Epithelial cell of proximal tubule (primary cell): ENCODE measurements around the gene ZNF106. TPM values are rescaled to one million over a fixed set of nuclear protein-coding genes. Genes with fewer than 3 reads are reported as not detected.

Source experiments
- DNase-seq: peaks from one replicate; pipeline ENCODE4 v3.0.0-alpha.2; 2011; ENCODE audit warnings: low read depth
- H3K4me3 ChIP-seq: 2 replicates; pipeline ENCODE4 v1.5.1; 2011; ENCODE audit warnings: low read depth, mild to moderate bottlenecking, low read length
- total RNA-seq: library from RNA; depleted of rRNA; stranded (reverse); fragments of >200 nt; gene quantifications from 2 replicates; pipeline ENCODE4 v1.2.3, GENCODE V29; 2015
- TF ChIP-seq, protein P1 (sequence below): conservative IDR thresholded peaks from 2 replicates; pipeline ENCODE4 v1.5.1; 2012; ENCODE audit warnings: low read depth, mild to moderate bottlenecking, low read length

Gene ZNF106
- total RNA-seq, 1 donor from 2014 or later: 27.1 TPM

DNA sequence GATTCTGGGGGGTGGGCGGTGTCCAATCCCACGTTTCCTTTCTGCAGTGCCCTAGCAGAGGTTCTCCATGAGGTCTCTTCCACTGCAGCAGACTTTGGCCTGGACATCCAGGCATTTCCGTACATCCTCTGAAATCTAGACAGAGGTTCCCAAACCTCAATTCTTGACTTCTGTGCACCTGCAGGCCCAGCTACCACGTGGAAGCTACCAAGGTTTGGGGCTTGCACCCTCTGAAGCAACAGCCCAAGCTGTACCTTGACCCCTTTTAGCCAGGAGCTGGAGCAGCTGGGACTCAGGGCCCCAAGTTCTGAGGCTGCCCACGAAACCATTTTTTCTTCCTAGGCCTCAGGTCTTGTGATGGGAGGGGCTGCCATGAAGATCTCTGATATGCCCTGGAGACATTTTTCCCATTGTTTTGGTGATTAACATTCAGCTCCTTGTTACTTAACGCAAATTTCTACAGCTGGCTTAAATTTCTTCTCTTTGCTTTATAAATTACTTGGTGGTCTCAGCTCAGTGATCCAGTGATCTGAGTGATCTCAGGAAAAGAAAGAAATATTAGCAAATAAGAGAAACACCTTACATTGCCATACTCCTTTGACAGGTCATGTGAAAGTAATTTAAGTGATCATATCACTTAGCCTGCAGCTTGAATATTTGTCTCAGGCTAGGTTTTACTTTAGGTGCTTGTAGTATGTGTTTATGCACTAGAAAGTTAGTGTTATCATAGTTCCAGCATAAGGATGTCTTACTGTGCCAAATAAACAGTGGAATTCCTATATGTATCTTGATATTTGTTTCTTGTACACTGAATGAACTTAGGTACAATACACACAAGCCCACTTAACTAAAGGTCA is 7.5 kb upstream of the ZNF106 start:
- TF ChIP-seq, protein P1, sequence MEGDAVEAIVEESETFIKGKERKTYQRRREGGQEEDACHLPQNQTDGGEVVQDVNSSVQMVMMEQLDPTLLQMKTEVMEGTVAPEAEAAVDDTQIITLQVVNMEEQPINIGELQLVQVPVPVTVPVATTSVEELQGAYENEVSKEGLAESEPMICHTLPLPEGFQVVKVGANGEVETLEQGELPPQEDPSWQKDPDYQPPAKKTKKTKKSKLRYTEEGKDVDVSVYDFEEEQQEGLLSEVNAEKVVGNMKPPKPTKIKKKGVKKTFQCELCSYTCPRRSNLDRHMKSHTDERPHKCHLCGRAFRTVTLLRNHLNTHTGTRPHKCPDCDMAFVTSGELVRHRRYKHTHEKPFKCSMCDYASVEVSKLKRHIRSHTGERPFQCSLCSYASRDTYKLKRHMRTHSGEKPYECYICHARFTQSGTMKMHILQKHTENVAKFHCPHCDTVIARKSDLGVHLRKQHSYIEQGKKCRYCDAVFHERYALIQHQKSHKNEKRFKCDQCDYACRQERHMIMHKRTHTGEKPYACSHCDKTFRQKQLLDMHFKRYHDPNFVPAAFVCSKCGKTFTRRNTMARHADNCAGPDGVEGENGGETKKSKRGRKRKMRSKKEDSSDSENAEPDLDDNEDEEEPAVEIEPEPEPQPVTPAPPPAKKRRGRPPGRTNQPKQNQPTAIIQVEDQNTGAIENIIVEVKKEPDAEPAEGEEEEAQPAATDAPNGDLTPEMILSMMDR: no peak

DNA sequence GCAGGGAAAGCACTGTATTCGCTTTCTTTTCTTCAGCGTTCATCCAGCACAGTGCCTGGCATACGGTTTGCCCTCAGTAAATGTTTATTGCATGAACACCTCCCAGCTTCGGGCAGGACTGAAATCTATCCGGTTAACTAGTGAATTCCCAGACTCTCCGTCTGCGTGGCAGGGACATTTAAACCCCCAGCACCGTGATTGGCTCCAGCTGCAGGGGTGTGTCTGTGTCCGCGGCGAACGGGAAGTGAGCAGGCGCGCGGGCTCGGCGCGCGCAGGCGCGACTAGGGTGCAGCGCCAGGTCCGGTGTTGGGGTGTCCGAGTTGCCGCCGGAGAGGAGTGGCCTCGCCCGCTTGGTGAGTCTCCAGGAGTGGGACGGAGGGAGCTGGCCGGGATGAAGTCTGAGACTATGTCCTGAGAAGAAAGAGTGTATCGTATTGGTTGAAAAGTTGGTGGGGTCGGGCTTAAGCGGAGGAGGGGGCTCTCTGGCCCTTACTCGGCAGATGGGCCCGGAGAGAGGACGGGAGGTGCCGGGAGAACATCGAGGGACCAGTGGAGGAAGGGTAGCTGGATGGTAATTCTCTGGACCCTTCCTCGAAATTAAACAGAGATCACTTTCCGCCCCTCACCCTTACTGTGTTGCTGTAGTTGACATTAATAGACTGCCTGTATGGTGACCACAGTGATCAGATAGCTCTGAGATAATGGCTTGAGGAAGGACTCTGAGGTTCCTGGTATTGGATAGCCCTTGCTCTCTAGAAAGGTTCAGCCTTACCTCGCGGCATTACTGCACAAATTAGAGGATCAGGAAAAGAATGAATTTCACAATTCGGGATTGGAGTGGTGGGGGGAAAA is 4.6 kb upstream of the ZNF106 start, which contains the start of gene SNAP23:
Gene SNAP23, plus strand, starts transcription at position 274 of the 852 bp plus-strand sequence. CDS start 16,213 bp downstream, outside the sequence.
- H3K4me3 ChIP-seq: peak within 1 kb of the TSS; percentile 97
- peak; percentile 76 for DNase-seq
- TF ChIP-seq, protein P1: no peak

More for the DNA sequence above, 7.5 kb upstream of the ZNF106 start:
- no peak overlapping the region for H3K4me3 ChIP-seq
- DNase-seq: no peak

DNA sequence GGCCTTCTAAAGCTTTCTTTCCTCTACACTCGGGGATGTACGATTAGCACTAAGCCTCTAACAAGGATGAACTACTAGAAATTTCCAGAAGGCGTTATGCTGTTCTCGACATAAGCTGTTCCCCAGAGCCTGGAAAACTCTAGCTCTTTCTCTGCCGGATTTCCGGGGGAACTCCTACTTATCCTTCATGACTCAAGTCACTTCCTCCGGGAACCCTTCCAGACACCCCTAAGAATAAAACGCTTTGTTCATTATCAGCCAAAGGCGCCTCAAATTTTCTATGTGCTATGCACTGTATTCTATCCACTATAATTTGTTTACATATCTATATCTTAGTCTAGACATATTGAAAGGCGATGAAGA is 4.0 kb upstream of the ZNF106 start:
- H3K4me3 ChIP-seq: peak overlapping the region; percentile 97
- peak; percentile 66 for DNase-seq
- TF ChIP-seq, protein P1: no peak

DNA sequence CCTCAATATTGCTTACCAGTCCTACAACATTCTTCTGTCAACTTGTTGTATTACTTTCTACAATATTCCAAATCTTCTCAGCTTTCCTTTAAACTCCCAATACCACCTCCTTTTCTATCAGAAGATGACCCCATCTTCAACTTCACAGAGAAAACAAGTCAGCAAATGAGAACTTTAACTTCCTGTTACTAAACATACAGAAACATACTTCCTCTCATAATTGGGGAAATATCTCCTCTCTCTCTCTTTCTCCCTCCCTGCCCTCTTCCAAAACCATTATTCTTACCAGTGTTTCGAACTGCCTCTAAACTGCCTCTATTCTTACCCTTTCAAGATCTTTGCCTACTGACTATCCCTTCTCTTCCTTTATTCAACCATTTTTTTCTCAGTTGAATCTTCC is 2.7 kb upstream of the ZNF106 start:
- DNase-seq: no peak
- TF ChIP-seq, protein P1: no peak
- H3K4me3 ChIP-seq: no peak overlapping the region

DNA sequence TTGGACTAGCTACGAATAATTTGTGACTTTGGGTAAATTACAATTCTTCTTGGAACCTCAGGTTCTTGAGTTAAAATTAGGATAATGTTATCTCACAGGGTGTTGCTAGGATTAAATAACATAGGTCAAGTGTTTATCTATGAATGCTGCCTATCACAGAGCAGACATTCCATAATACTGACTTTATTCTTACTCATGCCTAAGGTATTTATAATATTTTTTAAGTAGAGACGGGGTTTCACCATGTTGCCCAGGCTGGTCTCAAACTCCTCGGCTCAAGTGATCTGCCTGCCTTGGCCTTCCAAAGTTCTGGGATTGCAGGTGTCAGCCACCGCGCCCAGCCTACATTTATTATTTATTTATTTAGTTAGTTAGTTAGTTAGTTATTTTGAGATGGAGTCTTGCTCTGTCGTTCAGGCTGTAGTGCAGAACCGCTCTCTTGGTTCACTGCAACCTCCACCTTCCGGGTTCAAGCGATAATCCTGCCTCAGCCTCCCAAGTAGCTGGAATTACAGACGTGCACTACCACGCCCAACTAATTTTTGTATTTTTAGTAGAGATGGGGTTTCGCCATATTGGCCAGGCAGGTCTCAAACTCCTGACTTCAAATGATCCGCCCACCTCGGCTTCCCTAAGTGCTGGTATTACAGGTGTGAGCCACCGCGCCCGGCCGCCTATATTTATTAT is 741 bp upstream of the ZNF106 start:
- TF ChIP-seq, protein P1: no peak
- H3K4me3 ChIP-seq: peak overlapping the region; percentile 69
- no peak for DNase-seq

DNA sequence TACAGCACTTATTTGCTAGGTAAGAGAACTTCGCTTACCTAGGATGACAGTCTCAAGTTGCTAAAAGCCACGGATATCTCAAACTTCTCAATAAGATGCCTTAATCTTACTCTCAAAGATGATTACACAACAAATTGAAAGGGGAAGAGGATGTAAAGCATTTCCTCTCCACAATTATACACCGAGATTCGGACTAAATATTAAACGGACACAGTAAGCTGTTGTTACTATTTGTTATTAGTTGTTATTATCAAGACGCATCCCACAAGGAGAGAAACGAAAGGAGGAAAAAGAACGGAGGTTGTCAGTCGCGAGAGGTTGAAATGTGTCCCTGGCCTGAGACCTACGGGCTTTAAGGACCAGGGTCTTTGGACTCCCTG is 660 bp downstream of the ZNF106 start:
- TF ChIP-seq, protein P1: no peak
- H3K4me3 ChIP-seq: peak overlapping the region; percentile 69
- no peak for DNase-seq
